ENCODE data around the gene SNX15.

Gene SNX15

GRCh38 chr11:65085446-65085845 lies 58.2 kb downstream of the SNX15 start:
- no peak for DNase-seq

- no peak for DNase-seq
Observed at GRCh38 chr11:65086809-65087208, 59.6 kb downstream of the SNX15 start.

- no peak for DNase-seq
Observed at GRCh38 chr11:65087216-65087615, 60.0 kb downstream of the SNX15 start.

DNA sequence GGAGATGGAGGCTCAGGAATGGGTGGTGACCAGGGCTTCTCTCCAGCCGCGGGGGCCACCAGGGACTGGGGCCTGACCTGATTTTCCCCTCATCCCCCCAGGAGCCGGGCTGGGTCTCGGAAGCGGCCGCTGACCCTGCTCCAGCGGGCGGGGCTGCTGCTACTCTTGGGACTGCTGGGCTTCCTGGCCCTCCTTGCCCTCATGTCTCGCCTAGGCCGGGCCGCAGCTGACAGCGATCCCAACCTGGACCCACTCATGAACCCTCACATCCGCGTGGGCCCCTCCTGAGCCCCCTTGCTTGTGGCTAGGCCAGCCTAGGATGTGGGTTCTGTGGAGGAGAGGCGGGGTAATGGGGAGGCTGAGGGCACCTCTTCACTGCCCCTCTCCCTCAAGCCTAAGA lies 60.6 kb downstream of the SNX15 start:
- DNase-seq, result no peak

GRCh38 chr11:65089621-65090020 lies 62.4 kb downstream of the SNX15 start:
- DNase-seq, result no peak

Measured in T-helper 9 cell (primary cell).